CD4-positive, alpha-beta T cell treated with Interleukin-12 subunit alpha and Interleukin-12 subunit beta, for 1 hour (primary cell): Measurements from ENCODE around the gene SPANXN4.

ENCODE experiments used
- DNase-seq: peaks from one replicate; pipeline ENCODE4 v3.0.0-alpha.2; 2020

SPANXN4 gene

GRCh38 chrX:143025628-143026027 lies at the start of gene SPANXN4:
Gene SPANXN4 (plus strand): TSS chrX:143025928. CDS start chrX:143026015, 87 bp downstream.
- no peak for DNase-seq

GRCh38 chrX:142977128-142977914 lies 48.4 kb upstream of the SPANXN4 start:
- no peak for DNase-seq

- DNase-seq: no peak
Observed at GRCh38 chrX:142978130-142978684, 47.5 kb upstream of the SPANXN4 start.

GRCh38 chrX:142982679-142983078 lies 43.0 kb upstream of the SPANXN4 start:
- DNase-seq: no peak

- DNase-seq: no peak
Observed at GRCh38 chrX:142994988-142995387, 30.7 kb upstream of the SPANXN4 start.

GRCh38 chrX:142998447-142999198 lies 27.1 kb upstream of the SPANXN4 start:
- DNase-seq: no peak

GRCh38 chrX:142999199-142999701 lies 26.5 kb upstream of the SPANXN4 start:
- DNase-seq: no peak

GRCh38 chrX:143002206-143002605 lies 23.5 kb upstream of the SPANXN4 start:
- no peak for DNase-seq

GRCh38 chrX:143017272-143017671 lies 8.5 kb upstream of the SPANXN4 start:
- no peak for DNase-seq

GRCh38 chrX:143027275-143027674 lies 1.5 kb downstream of the SPANXN4 start:
- no peak for DNase-seq

- no peak for DNase-seq
Observed at GRCh38 chrX:143047511-143047910, 21.8 kb downstream of the SPANXN4 start.

- DNase-seq: no peak
Observed at GRCh38 chrX:143058120-143058519, 32.4 kb downstream of the SPANXN4 start.

GRCh38 chrX:143081231-143081630 lies 55.5 kb downstream of the SPANXN4 start:
- no peak for DNase-seq

- no peak for DNase-seq
Observed at GRCh38 chrX:143082537-143082936, 56.8 kb downstream of the SPANXN4 start.
